Uterus (tissue), 2 donors: ENCODE measurements around the gene PEX10.

Source experiments
- CTCF ChIP-seq, 4 experiments: fragments of 200-600 bp in 2 of 4; fragments of 450-650 bp in 2 of 4; sonication (generic) in 2 of 4; IDR thresholded peaks; one replicate each; pipeline ENCODE4 v1.5.1; 2016 to 2019; ENCODE audit warnings: antibody characterized with exemption in 4 of 4, mild to moderate bottlenecking in 2 of 4, moderate library complexity in 1 of 4
- POLR2A ChIP-seq, 2 donors: fragments of 450-650 bp; IDR thresholded peaks; one replicate each; pipeline ENCODE4 v1.6.1; 2016; ENCODE audit warnings: antibody characterized with exemption in 2 of 2, mild to moderate bottlenecking in 1 of 2, moderate library complexity in 1 of 2

GRCh38 chr1:2414297-2414958, 2.1 kb upstream of the PEX10 start:
- peak; percentile 86 to 94 (median 92) for TF ChIP-seq CTCF (IDR thresholded peaks at IDR 0.05)
- no peak for TF ChIP-seq POLR2A (IDR thresholded peaks at IDR 0.05)
